H1 (cell line): ENCODE measurements around the gene NXPH1. TPM values are rescaled to one million over a fixed set of nuclear protein-coding genes. Genes with fewer than 3 reads are reported as not detected.

Experiments
- CTCF ChIA-PET: fragments of 300-600 bp; sonication (Branson Sonifier 250); formaldehyde crosslinking; loops from one replicate; lab custom pipeline; 2021; ENCODE audit not compliant: partially characterized antibody; lab: Charles Lee
- POLR2A ChIA-PET: fragments of 300-600 bp; sonication (Branson Sonifier 250); formaldehyde crosslinking; loops from one replicate; lab custom pipeline; 2021; ENCODE audit warnings: inconsistent platforms; ENCODE audit not compliant: partially characterized antibody; lab: Charles Lee
- DNase-seq, 2 experiments: peaks; one replicate each; pipeline versions ENCODE4 v3.0.0 to v3.0.0-alpha.2; 2010 to 2022; ENCODE audit warnings: low spot score in 2 of 2, low read depth in 1 of 2, mixed read lengths in 1 of 2
- FAIRE-seq: peaks from 2 replicates; lab custom pipeline; 2011; peaks lifted over from hg19 to GRCh38; lab: Jason Lieb, UNC
- H2AFZ ChIP-seq: 2 replicates; pipeline ENCODE4 v1.8.1; 2012; ENCODE audit warnings: low read length, inconsistent platforms
- H2AK5ac ChIP-seq: 2 replicates; pipeline ENCODE4 v1.6.1; 2013; ENCODE audit warnings: low read depth, low read length
- H2BK120ac ChIP-seq: replicated peaks from 2 replicates; pipeline ENCODE3; 2013; ENCODE audit warnings: low read depth, low read length, inconsistent platforms
- H2BK12ac ChIP-seq: 2 replicates; pipeline ENCODE4 v1.6.1; 2013; ENCODE audit warnings: low read depth, low read length
- H2BK15ac ChIP-seq: 2 replicates; pipeline ENCODE4 v1.6.1; 2013; ENCODE audit warnings: low read length
- H2BK20ac ChIP-seq: 2 replicates; pipeline ENCODE4 v1.6.1; 2013; ENCODE audit warnings: low read length
- H2BK5ac ChIP-seq: 2 replicates; pipeline ENCODE4 v1.6.1; 2013; ENCODE audit warnings: low read depth, low read length
- H3K14ac ChIP-seq: 2 replicates; pipeline ENCODE4 v1.6.1; 2013; ENCODE audit warnings: inconsistent platforms; ENCODE audit not compliant: insufficient read length
- H3K18ac ChIP-seq: 2 replicates; pipeline ENCODE4 v1.6.1; 2013; ENCODE audit warnings: low read length; ENCODE audit errors: extremely low read depth
- H3K23ac ChIP-seq: 2 replicates; pipeline ENCODE4 v1.6.1; 2013; ENCODE audit warnings: inconsistent platforms; ENCODE audit not compliant: insufficient read length
- H3K23me2 ChIP-seq: 2 replicates; pipeline ENCODE4 v1.6.1; 2013; ENCODE audit warnings: low read depth, low read length
- H3K27ac ChIP-seq: 2 replicates; pipeline ENCODE4 v1.6.1; 2011; ENCODE audit warnings: low read depth, low read length, inconsistent platforms
- H3K27me3 ChIP-seq, 4 experiments: replicated peaks in 1 of 4; 1 replicate in 1 of 4; 2 replicates in 3 of 4; pipeline versions ENCODE4 v1.6.1 to v1.8.1; 2011 to 2013; ENCODE audit warnings: low read length in 3 of 4, mild to moderate bottlenecking in 3 of 4, inconsistent platforms in 2 of 4, mixed read lengths in 2 of 4, moderate library complexity in 1 of 4; ENCODE audit not compliant: control insufficient read depth in 3 of 4, insufficient read depth in 3 of 4; ENCODE audit errors: extremely low read depth in 1 of 4
- H3K36me3 ChIP-seq, 4 experiments: 2 replicates each; pipeline versions ENCODE4 v1.6.1 to v1.8.1; 2011 to 2013; ENCODE audit warnings: mild to moderate bottlenecking in 4 of 4, low read length in 3 of 4, moderate library complexity in 2 of 4, control low read depth in 1 of 4, inconsistent platforms in 1 of 4; ENCODE audit not compliant: insufficient read depth in 4 of 4, control insufficient read depth in 2 of 4
- H3K4ac ChIP-seq: replicated peaks from 2 replicates; pipeline ENCODE3; 2013; ENCODE audit warnings: low read length, low read depth, mixed read lengths, inconsistent platforms; ENCODE audit not compliant: insufficient read length
- H3K4me1 ChIP-seq, 4 experiments: replicated peaks in 1 of 4; 1 replicate in 1 of 4; 2 replicates in 3 of 4; pipeline versions ENCODE4 v1.6.1 to v1.8.1; 2011 to 2013; ENCODE audit warnings: low read length in 3 of 4, inconsistent platforms in 2 of 4, mixed read lengths in 1 of 4; ENCODE audit not compliant: insufficient read depth in 4 of 4, control insufficient read depth in 3 of 4
- H3K4me2 ChIP-seq, 2 experiments: 2 replicates each; pipeline versions ENCODE4 v1.6.1 to v1.8.1; 2011 to 2013; ENCODE audit warnings: low read depth in 2 of 2, low read length in 2 of 2, control low read depth in 1 of 2, inconsistent platforms in 1 of 2, mild to moderate bottlenecking in 1 of 2; ENCODE audit not compliant: insufficient read depth in 1 of 2
- H3K4me3 ChIP-seq, 4 experiments: fragments of 200-600, 300-600 bp in 1 of 4; sonication (generic), shearing (Covaris generic), sonication (Bioruptor Twin) in 1 of 4; 2 replicates each; pipeline versions ENCODE4 v1.5.1 to v1.8.1; 2011 to 2016; ENCODE audit warnings: low read length in 4 of 4, low read depth in 3 of 4, control low read depth in 2 of 4, inconsistent platforms in 2 of 4, mild to moderate bottlenecking in 2 of 4, mixed read lengths in 1 of 4, moderate library complexity in 1 of 4; ENCODE audit not compliant: insufficient read depth in 2 of 4; ENCODE audit errors: extremely low read depth in 1 of 4
- H3K56ac ChIP-seq: replicated peaks from 2 replicates; pipeline ENCODE3; 2013; ENCODE audit warnings: low read depth, mild to moderate bottlenecking, mixed read lengths, low read length, inconsistent platforms; ENCODE audit not compliant: insufficient read length
- H3K79me1 ChIP-seq: 2 replicates; pipeline ENCODE4 v1.6.1; 2013; ENCODE audit warnings: low read depth, low read length, control low read depth
- H3K79me2 ChIP-seq, 2 experiments: 2 replicates each; pipeline versions ENCODE4 v1.6.1 to v1.8.1; 2012 to 2013; ENCODE audit warnings: low read length in 2 of 2, mild to moderate bottlenecking in 2 of 2, inconsistent platforms in 1 of 2; ENCODE audit not compliant: insufficient read depth in 2 of 2, control insufficient read depth in 1 of 2
- H3K9ac ChIP-seq, 4 experiments: replicated peaks in 1 of 4; 1 replicate in 1 of 4; 2 replicates in 3 of 4; pipeline versions ENCODE4 v1.6.1 to v1.8.1; 2011 to 2013; ENCODE audit warnings: low read depth in 3 of 4, low read length in 3 of 4, control low read depth in 2 of 4, mild to moderate bottlenecking in 2 of 4, moderate library complexity in 2 of 4, inconsistent platforms in 1 of 4; ENCODE audit errors: extremely low read depth in 1 of 4
- H3K9me3 ChIP-seq, 2 experiments: 2 replicates each; pipeline versions ENCODE4 v1.6.1 to v1.8.1; 2012 to 2013; ENCODE audit warnings: mild to moderate bottlenecking in 2 of 2, moderate library complexity in 2 of 2, control low read depth in 1 of 2, inconsistent platforms in 1 of 2, low read depth in 1 of 2, low read length in 1 of 2, mixed read lengths in 1 of 2; ENCODE audit not compliant: insufficient read depth in 2 of 2
- H4K20me1 ChIP-seq, 2 experiments: replicated peaks in 1 of 2; 2 replicates each; pipeline versions ENCODE3 to v1.8.1; 2011 to 2013; ENCODE audit warnings: inconsistent platforms in 2 of 2, low read length in 2 of 2, mild to moderate bottlenecking in 1 of 2; ENCODE audit not compliant: insufficient read depth in 2 of 2, control insufficient read depth in 1 of 2
- H4K5ac ChIP-seq: 2 replicates; pipeline ENCODE4 v1.6.1; 2013; ENCODE audit warnings: low read length, low read depth, mixed read lengths, inconsistent platforms; ENCODE audit not compliant: insufficient read length
- H4K8ac ChIP-seq: 2 replicates; pipeline ENCODE4 v1.8.0; 2013; ENCODE audit warnings: mild to moderate bottlenecking, moderate library complexity, low read length, inconsistent platforms; ENCODE audit not compliant: insufficient read depth; ENCODE audit errors: extremely low read depth
- H4K91ac ChIP-seq: replicated peaks from 2 replicates; pipeline ENCODE3; 2013; ENCODE audit warnings: low read length, mixed read lengths, inconsistent platforms; ENCODE audit not compliant: insufficient read length
- MAFK ChIP-seq: IDR thresholded peaks from 2 replicates; pipeline ENCODE4 v1.6.1; 2012; ENCODE audit warnings: low read depth, mild to moderate bottlenecking, improper control_type of control experiment, low read length
- WGBS, 2 experiments: shearing (Covaris generic) in 1 of 2; methylation state at CpG; one replicate each; pipeline versions ENCODE4 v1.1.6 to v1.1.7; 2013 to 2015; ENCODE audit warnings: low lambda C conversion rate in 2 of 2, mixed read lengths in 2 of 2, inconsistent platforms in 1 of 2, low coverage in 1 of 2, missing lambda C conversion rate in 1 of 2; ENCODE audit not compliant: insufficient replicate concordance in 2 of 2, insufficient coverage in 1 of 2, insufficient read length in 1 of 2; ENCODE audit errors: extremely low coverage in 1 of 2, missing lambda C conversion rate in 1 of 2; 5-methylcytosine and 5-hydroxymethylcytosine counted together
- polyA plus RNA-seq, 7 experiments: library from polyadenylated mRNA; depleted of rRNA in 3 of 7; stranded (reverse) in 5 of 7; unstranded in 2 of 7; fragments of >200 nt in 5 of 7; fragments of 200-250 nt in 2 of 7; gene quantifications; 1 replicate in 5 of 7; 2 replicates in 1 of 7; 4 replicates in 1 of 7; pipeline versions ENCODE4 v1.2.1 to v1.2.3, GENCODE V29; 2011 to 2013; ENCODE audit warnings: missing spikeins in 2 of 7, mixed read lengths in 2 of 7
- total RNA-seq: library from RNA; stranded (reverse); fragmentation: NEBNext Ultra II Directional; extraction: Animal tissue kit (Norgen Biotek cat#: 25700); gene quantifications from 2 replicates; pipeline ENCODE4 v1.2.1, GENCODE V29; 2021

NXPH1 gene
- total and polyA plus RNA-seq, 2 of the 8 experiments (the other 6 are each of a cell fraction or from before 2014, with no cell fraction given), result 0.14 to 1.0 TPM

GRCh38 chr7:8761731-8762130 is 328.3 kb downstream of the NXPH1 start:
- H4K20me1 ChIP-seq, result no peaks in the 10 kb centered on the region
- no peak overlapping the region for H2BK120ac ChIP-seq
- H3K18ac ChIP-seq, result no peak overlapping the region
- H3K4me1 ChIP-seq, result no peaks in the 10 kb centered on the region
- H3K36me3 ChIP-seq, result no peaks in the 10 kb centered on the region
- FAIRE-seq, result no peak
- DNase-seq, result no peak
- no peak overlapping the region for H2AK5ac ChIP-seq
- H3K14ac ChIP-seq, result no peak overlapping the region
- H4K8ac ChIP-seq, result no peak overlapping the region
- WGBS, 2 experiments, result 91% methylated on average over 1 of the region's 1 CpG; no CpG with 5 or more reads in 1 of the 2 experiments
- no peaks in the 10 kb centered on the region for H3K27me3 ChIP-seq
- H2BK20ac ChIP-seq, result no peak overlapping the region
- H3K56ac ChIP-seq, result no peak overlapping the region
- H2BK5ac ChIP-seq, result no peak overlapping the region
- no peak overlapping the region for H3K9ac ChIP-seq
- no peak overlapping the region for H2BK15ac ChIP-seq
- ChIA-PET CTCF (no interaction called here), POLR2A (no interaction called here)
- no peaks in the 10 kb centered on the region for H3K9me3 ChIP-seq
- H4K91ac ChIP-seq, result no peak overlapping the region
- no peak overlapping the region for H2BK12ac ChIP-seq
- no peak overlapping the region for H3K4me2 ChIP-seq
- H3K23me2 ChIP-seq, result no peaks in the 10 kb centered on the region
- no peak overlapping the region for H2AFZ ChIP-seq
- no peaks in the 10 kb centered on the region for H3K79me1 ChIP-seq
- no peak for TF ChIP-seq MAFK
- no peaks in the 10 kb centered on the region for H3K79me2 ChIP-seq
- no peak overlapping the region for H4K5ac ChIP-seq
- H3K27ac ChIP-seq, result no peak overlapping the region
- no peak overlapping the region for H3K4ac ChIP-seq
- no peak overlapping the region for H3K23ac ChIP-seq
- no peak overlapping the region for H3K4me3 ChIP-seq
